ENCODE measurements around the gene DNAJC5.
"Not testable (repeated sequence)": the region's sequence is repeated elsewhere in the genome, so short reads cannot be mapped to it uniquely, and the experiment has no call there.

Gene DNAJC5

GRCh38 chr20:63969838-63970713 lies 75.2 kb downstream of the DNAJC5 start, which contains the start of gene ZNF512B:
Gene ZNF512B (minus strand): TSS chr20:63969930. CDS start chr20:63967950, 1,980 bp downstream.
- no peak for DNase-seq

GRCh38 chr20:63970714-63971431 lies 75.9 kb downstream of the DNAJC5 start:
- no peak for DNase-seq

- not testable (repeated sequence) for DNase-seq
These were observed 77.0 kb downstream of the DNAJC5 start for GRCh38 chr20:63971960-63972311.

- no peak for DNase-seq
These were observed 77.6 kb downstream of the DNAJC5 start for GRCh38 chr20:63972312-63973159.

GRCh38 chr20:63973160-63973479 lies 78.2 kb downstream of the DNAJC5 start:
- DNase-seq: no peak

GRCh38 chr20:63973636-63974401 lies 78.9 kb downstream of the DNAJC5 start:
- no peak for DNase-seq

GRCh38 chr20:63974402-63975200 lies 79.7 kb downstream of the DNAJC5 start:
- no peak for DNase-seq

GRCh38 chr20:63976511-63976910 lies 81.6 kb downstream of the DNAJC5 start:
- not testable (repeated sequence) for DNase-seq

- no peak for DNase-seq
These were observed 82.2 kb downstream of the DNAJC5 start for GRCh38 chr20:63976980-63977738.

- DNase-seq: no peak
These were observed 82.9 kb downstream of the DNAJC5 start for GRCh38 chr20:63977739-63978276.

- no peak for DNase-seq
These were observed 83.6 kb downstream of the DNAJC5 start for GRCh38 chr20:63978319-63979228.

- DNase-seq: no peak
These were observed 84.3 kb downstream of the DNAJC5 start for GRCh38 chr20:63979229-63979556.

GRCh38 chr20:63979557-63980316 lies 84.8 kb downstream of the DNAJC5 start, which contains the start of gene SAMD10:
Gene SAMD10 (minus strand): TSS chr20:63979642. CDS start chr20:63979467, 175 bp downstream.
- DNase-seq: no peak

- no peak for DNase-seq
These were observed 85.4 kb downstream of the DNAJC5 start for GRCh38 chr20:63980317-63980805.

- peak; percentile 68 for DNase-seq
These were observed 86.1 kb downstream of the DNAJC5 start, which contains the start of gene PRPF6 for GRCh38 chr20:63980806-63981728. Gene PRPF6 (plus strand): TSS chr20:63981132. CDS start chr20:63981246, 114 bp downstream.

- DNase-seq: no peak
These were observed 88.0 kb downstream of the DNAJC5 start for GRCh38 chr20:63982937-63983336.

All from NCI-H1436 treated with DMSO at 0.1 percent for 48 hours (cell line).